ENCODE results near the gene ANO2. TPM values are rescaled to one million over a fixed set of nuclear protein-coding genes. Genes with fewer than 3 reads are reported as not detected.
"Not testable (repeated sequence)": the region's sequence is repeated elsewhere in the genome, so short reads cannot be mapped to it uniquely, and the experiment has no call there.

The ANO2 gene
- total and polyA plus RNA-seq, 2 experiments from 2014 or later: 2.3 to 4.6 TPM

- H3K4me3 Mint-ChIP-seq: no peak overlapping the region
- no peak for DNase-seq (ENCODE audit: low spot score)
- Histone ChIP-seq H3F3A (replicated peaks; ENCODE audit: low read depth) (no peaks in the 10 kb centered on the region), H3K36me3 (ENCODE audit: insufficient read depth) (no peaks in the 10 kb centered on the region), H3K4me2 (no peak overlapping the region), H3K4me3 (no peak overlapping the region), H3K27me3 (ENCODE audit: insufficient read depth) (no peaks in the 10 kb centered on the region), H4K20me1 (replicated peaks; ENCODE audit: insufficient read depth) (no peaks in the 10 kb centered on the region), H2AFZ (no peak overlapping the region), H3K4me1 (ENCODE audit: insufficient read depth) (no peaks in the 10 kb centered on the region), H3K9me2 (ENCODE audit: insufficient read depth) (peaks cover 8% of the 10 kb centered on the region; the same call in 1 of the 2 replicates), H3K27ac (ENCODE audit: low read depth) (no peak overlapping the region), H3K79me2 (replicated peaks; ENCODE audit: insufficient read depth) (no peaks in the 10 kb centered on the region)
- H3K4me1 Mint-ChIP-seq: no peaks in the 10 kb centered on the region
- no peak for TF ChIP-seq EZH2 (IDR thresholded peaks at IDR 0.05; ENCODE audit: low read depth, unreplicated experiment)
- TF ChIP-seq ZNF462 (CRISPR knock-in tag; IDR thresholded peaks at IDR 0.05): no peak
- TF ChIP-seq ZNF114 (CRISPR knock-in tag; IDR thresholded peaks at IDR 0.05): no peak
- no peak for TF ChIP-seq CTCF (conservative IDR thresholded peaks at IDR 0.05; ENCODE audit: low read depth in 2 of 2)
- no peak for TF ChIP-seq ETS1 (IDR thresholded peaks at IDR 0.05)
- TF ChIP-seq STAT1 (IDR thresholded peaks at IDR 0.05; ENCODE audit: unreplicated experiment): no peak
- no peak for TF ChIP-seq EZH2phosphoT487 (IDR thresholded peaks at IDR 0.05; ENCODE audit: unreplicated experiment)
- TF ChIP-seq NANOG (IDR thresholded peaks at IDR 0.05; ENCODE audit: borderline replicate concordance): no peak
- H3K9me3 Mint-ChIP-seq: peaks cover 3% of the 10 kb centered on the region; the same call in 2 of the 3 replicates
- no peak for ATAC-seq
- peaks cover 2% of the 10 kb centered on the region for H3K27me3 Mint-ChIP-seq (ENCODE audit: insufficient read depth, low read depth, poor library complexity)
- H3K36me3 Mint-ChIP-seq (ENCODE audit: low read depth): no peaks in the 10 kb centered on the region
- no peak overlapping the region for H3K27ac Mint-ChIP-seq
Observed at GRCh38 chr12:5660238-5660637, 284.8 kb downstream of the ANO2 start.

GRCh38 chr12:5658339-5658941 is 286.6 kb downstream of the ANO2 start:
- not testable (repeated sequence) for H3F3A ChIP-seq (replicated peaks; ENCODE audit: low read depth); H3K4me1 Mint-ChIP-seq

More at GRCh38 chr12:5658339-5658941, 286.6 kb downstream of the ANO2 start:
- not testable (repeated sequence) for DNase-seq (ENCODE audit: low spot score); H3K36me3 Mint-ChIP-seq (ENCODE audit: low read depth); H4K20me1 ChIP-seq (replicated peaks; ENCODE audit: insufficient read depth); ATAC-seq; H3K4me1 ChIP-seq (ENCODE audit: insufficient read depth); H3K27me3 ChIP-seq (ENCODE audit: insufficient read depth); H3K4me3 Mint-ChIP-seq; H3K4me3 ChIP-seq; H3K27ac ChIP-seq (ENCODE audit: low read depth); H3K4me2 ChIP-seq; H3K9me2 ChIP-seq (ENCODE audit: insufficient read depth); H2AFZ ChIP-seq; H3K9me3 Mint-ChIP-seq; H3K36me3 ChIP-seq (ENCODE audit: insufficient read depth); H3K27ac Mint-ChIP-seq; H3K79me2 ChIP-seq (replicated peaks; ENCODE audit: insufficient read depth); H3K27me3 Mint-ChIP-seq (ENCODE audit: insufficient read depth, low read depth, poor library complexity)

Measured in GM23338 (cell line).